ENCODE data around the gene TTLL5.

DNA sequence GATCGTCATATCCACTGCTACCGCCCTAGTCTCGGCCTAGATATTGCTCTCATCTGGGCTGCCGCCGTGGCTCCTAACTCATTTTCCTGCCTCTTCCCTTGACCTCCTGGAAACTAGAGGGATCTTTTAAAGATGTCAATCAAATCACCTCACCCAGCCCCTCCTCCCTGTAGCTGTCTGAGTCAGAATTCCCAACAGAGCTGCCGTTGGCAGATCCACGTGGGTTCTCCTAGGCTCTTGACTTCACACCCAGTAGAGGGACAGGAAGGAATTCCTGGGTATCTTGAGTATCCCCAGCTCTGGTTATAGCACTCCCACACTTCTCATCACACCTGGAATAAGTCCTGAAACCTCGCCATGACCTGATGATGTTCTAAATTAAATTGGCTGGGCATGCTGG is 308.8 kb downstream of the TTLL5 start:
- no peak for TF ChIP-seq GATA2 (IDR thresholded peaks at IDR 0.05; ENCODE audit: low read depth, low read length)
- no peak for TF ChIP-seq GATA3 (IDR thresholded peaks at IDR 0.05; ENCODE audit: low read depth, low read length)
